Lung (tissue), 12 donors: ENCODE results near the gene FAM120A. TPM values are rescaled to one million over a fixed set of nuclear protein-coding genes. Genes with fewer than 3 reads are reported as not detected.

Experiments used
- ATAC-seq: fragments of 200-7000 bp; cut with Tn5 transposase; one replicate; pipeline ENCODE4 v1.9.1; 2020; ENCODE audit warnings: moderate number of reproducible peaks; ENCODE audit not compliant: insufficient read depth, low FRiP score
- DNase-seq, 3 donors: peaks; one replicate each; pipeline ENCODE4 v3.0.0-alpha.2; 2013 to 2017
- H3K27ac ChIP-seq, 2 donors: one replicate each; pipeline ENCODE4 v1.5.1; 2013; ENCODE audit warnings: mild to moderate bottlenecking in 2 of 2, moderate library complexity in 2 of 2, control low read depth in 1 of 2, inconsistent platforms in 1 of 2, low read depth in 1 of 2, low read length in 1 of 2
- H3K27me3 ChIP-seq, 3 donors: one replicate each; pipeline ENCODE4 v1.5.1; 2013; ENCODE audit warnings: low read length in 2 of 3; ENCODE audit not compliant: control insufficient read depth in 3 of 3, insufficient read depth in 3 of 3
- H3K36me3 ChIP-seq, 4 donors: one replicate each; pipeline ENCODE4 v1.5.1; 2013; ENCODE audit warnings: low read length in 4 of 4, mild to moderate bottlenecking in 1 of 4, moderate library complexity in 1 of 4; ENCODE audit not compliant: control insufficient read depth in 4 of 4, insufficient read depth in 4 of 4
- H3K4me1 ChIP-seq, 5 donors: one replicate each; pipeline ENCODE4 v1.5.1; 2013; ENCODE audit warnings: low read length in 5 of 5, mild to moderate bottlenecking in 2 of 5, moderate library complexity in 1 of 5; ENCODE audit not compliant: control insufficient read depth in 5 of 5, insufficient read depth in 5 of 5
- H3K4me3 ChIP-seq: one replicate; pipeline ENCODE4 v1.5.1; 2013; ENCODE audit warnings: mild to moderate bottlenecking, control low read depth, moderate library complexity
- H3K9ac ChIP-seq, 2 donors: one replicate each; pipeline ENCODE4 v1.5.1; 2013; ENCODE audit warnings: low read length in 2 of 2, control low read depth in 1 of 2; ENCODE audit not compliant: insufficient read depth in 1 of 2
- H3K9me3 ChIP-seq, 4 donors: one replicate each; pipeline ENCODE4 v1.5.1; 2013; ENCODE audit warnings: low read length in 3 of 4, mild to moderate bottlenecking in 1 of 4, moderate library complexity in 1 of 4; ENCODE audit not compliant: control insufficient read depth in 4 of 4, insufficient read depth in 3 of 4
- WGBS, 2 donors: extraction: QIAGEN DNeasy Blood & Tissue Kit; methylation state at CpG; one replicate each; pipeline ENCODE4 v1.1.7; 2013; 5-methylcytosine and 5-hydroxymethylcytosine counted together
- polyA plus RNA-seq, 2 donors: library from polyadenylated mRNA; stranded (reverse); fragments of 200-250 nt; gene quantifications; one replicate each; pipeline ENCODE4 v1.2.1, GENCODE V29; 2013
- total RNA-seq, 2 donors: library from RNA; depleted of rRNA in 1 of 2; stranded (reverse); fragments of >200 nt in 1 of 2; gene quantifications; one replicate each; pipeline ENCODE4 v1.2.1, GENCODE V29; 2014 to 2021
- TF ChIP-seq, protein P1 (sequence below): IDR thresholded peaks from 2 replicates; pipeline ENCODE4 v1.5.1; 2012; ENCODE audit warnings: mild to moderate bottlenecking; ENCODE audit errors: control extremely low read depth, extremely low read depth
- donor health status: control.
- donor health status: control.
- donor health status: Bipolar disorder and iron deficiency.
- donor health status: healthy.
- donor health status: DM: yes; HTN: yes; CAD: no.

The FAM120A gene
- total and polyA plus RNA-seq, 4 donors: 44.9 to 134 (median 91.2) TPM

DNA sequence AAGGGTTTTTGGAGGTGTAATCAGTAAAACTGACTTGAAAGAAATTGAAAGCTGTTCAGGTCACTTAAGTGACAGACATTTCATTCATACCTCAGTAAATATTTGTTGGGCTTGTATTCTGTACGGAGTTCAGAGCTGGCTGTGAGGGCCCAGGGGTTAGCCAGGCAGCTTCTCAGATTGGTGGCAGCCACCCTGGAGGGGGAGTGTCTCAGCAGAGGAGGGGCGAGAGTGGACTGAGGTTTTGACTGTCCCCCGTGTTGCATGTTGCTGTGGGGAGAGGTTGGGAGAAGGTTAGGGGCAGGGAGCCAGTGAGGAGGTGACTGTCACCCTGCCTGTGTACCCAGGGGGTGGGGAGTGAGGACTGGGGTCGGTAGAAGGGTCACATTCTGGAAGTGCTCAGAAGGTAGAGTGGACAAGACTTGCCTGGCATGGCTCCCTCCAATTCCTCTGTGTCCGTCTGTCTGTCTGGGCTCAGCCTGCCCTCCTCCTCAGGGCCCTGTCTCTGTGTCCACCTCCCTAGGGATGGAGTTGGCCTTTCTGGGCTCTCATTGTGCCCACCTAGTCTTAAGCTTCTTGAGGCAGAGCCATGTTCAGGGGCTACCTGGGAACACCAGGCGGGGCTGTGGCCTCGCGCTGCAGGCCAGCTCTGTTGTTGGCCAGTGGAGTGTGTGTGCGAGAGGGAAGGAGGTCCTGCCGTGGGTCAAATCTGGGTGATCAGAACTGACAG is 129.3 kb downstream of the FAM120A start:
- Histone ChIP-seq H3K9me3 (no peaks in the 10 kb centered on the region), H3K9ac (no peak overlapping the region), H3K4me1 (peaks cover 3 to 37% (median 37%) of the 10 kb centered on the region in 5 donors), H3K27ac (peak overlapping the region; percentile 37 to 83), H3K4me3 (no peak overlapping the region), H3K36me3 (no peaks in the 10 kb centered on the region), H3K27me3 (no peaks in the 10 kb centered on the region)
- TF ChIP-seq, protein P1, sequence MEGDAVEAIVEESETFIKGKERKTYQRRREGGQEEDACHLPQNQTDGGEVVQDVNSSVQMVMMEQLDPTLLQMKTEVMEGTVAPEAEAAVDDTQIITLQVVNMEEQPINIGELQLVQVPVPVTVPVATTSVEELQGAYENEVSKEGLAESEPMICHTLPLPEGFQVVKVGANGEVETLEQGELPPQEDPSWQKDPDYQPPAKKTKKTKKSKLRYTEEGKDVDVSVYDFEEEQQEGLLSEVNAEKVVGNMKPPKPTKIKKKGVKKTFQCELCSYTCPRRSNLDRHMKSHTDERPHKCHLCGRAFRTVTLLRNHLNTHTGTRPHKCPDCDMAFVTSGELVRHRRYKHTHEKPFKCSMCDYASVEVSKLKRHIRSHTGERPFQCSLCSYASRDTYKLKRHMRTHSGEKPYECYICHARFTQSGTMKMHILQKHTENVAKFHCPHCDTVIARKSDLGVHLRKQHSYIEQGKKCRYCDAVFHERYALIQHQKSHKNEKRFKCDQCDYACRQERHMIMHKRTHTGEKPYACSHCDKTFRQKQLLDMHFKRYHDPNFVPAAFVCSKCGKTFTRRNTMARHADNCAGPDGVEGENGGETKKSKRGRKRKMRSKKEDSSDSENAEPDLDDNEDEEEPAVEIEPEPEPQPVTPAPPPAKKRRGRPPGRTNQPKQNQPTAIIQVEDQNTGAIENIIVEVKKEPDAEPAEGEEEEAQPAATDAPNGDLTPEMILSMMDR: no peak
- no peak for ATAC-seq
- peak in 2 of 3 donors; percentile 13 to 14 for DNase-seq
- 64 to 85% methylated on average over 10 of the region's 10 CpGs for WGBS, 2 donors

DNA sequence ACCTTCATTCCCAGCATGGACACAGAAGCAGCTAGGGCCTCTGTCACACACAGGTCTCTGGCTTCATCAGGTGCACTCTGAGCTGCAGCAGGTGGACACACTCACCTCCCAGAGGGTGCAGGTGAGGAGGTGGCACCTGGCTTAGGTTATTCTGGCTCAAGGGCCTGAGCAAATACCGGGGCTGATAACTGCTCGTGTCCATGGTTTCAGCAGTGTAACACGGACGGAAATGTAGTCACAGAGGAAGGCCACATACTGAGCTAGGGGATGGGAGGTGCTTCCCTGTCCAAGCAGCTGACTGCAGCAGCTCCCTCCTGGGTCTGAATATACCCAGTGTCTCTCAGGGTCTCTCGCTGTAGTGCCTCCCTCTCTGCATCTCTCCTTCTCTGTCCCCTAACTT is 130.6 kb downstream of the FAM120A start:
- Histone ChIP-seq H3K4me3 (no peak overlapping the region), H3K9me3 (no peaks in the 10 kb centered on the region), H3K9ac (no peak overlapping the region), H3K27me3 (no peaks in the 10 kb centered on the region), H3K4me1 (peaks cover 3 to 47% (median 37%) of the 10 kb centered on the region in 5 donors), H3K36me3 (no peaks in the 10 kb centered on the region), H3K27ac (peak overlapping the region in 1 of 2 donors; percentile 83)
- DNase-seq: peak; percentile 34 to 60 (median 52)
- WGBS, 2 donors: 41 to 50% methylated on average over 5 of the region's 5 CpGs
- TF ChIP-seq, protein P1: no peak
- peak; percentile 69 for ATAC-seq

DNA sequence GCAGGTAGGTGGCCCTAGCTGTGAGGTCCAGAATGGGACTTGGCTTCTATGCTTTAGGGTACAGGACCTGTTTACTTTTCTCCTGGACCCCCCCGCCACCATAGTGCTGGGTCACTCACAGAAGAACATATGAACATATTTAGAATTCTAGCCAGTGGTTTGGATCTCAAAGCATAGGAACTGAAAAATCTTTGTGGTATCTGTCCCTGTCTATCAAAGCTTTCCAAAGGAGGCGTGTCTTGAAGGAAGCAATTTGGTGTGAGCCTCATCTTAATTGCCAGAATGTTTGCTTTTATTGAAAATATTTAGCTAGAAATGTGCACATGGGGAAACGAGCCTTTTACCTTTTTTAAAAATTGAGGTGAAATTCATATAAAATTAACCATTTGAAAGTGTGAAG is 131.1 kb downstream of the FAM120A start:
- Histone ChIP-seq H3K9me3 (no peaks in the 10 kb centered on the region), H3K27me3 (no peaks in the 10 kb centered on the region), H3K27ac (peak overlapping the region in 1 of 2 donors; percentile 83), H3K9ac (no peak overlapping the region), H3K4me3 (no peak overlapping the region), H3K4me1 (peaks cover 3 to 48% (median 35%) of the 10 kb centered on the region in 5 donors), H3K36me3 (no peaks in the 10 kb centered on the region)
- WGBS, 2 donors: 64 to 76% methylated on average over 3 of the region's 3 CpGs
- TF ChIP-seq, protein P1: no peak
- no peak for ATAC-seq
- DNase-seq: no peak
